Stomach (tissue), 4 donors: ENCODE measurements around the gene RARS2.

Source experiments
- CTCF ChIP-seq, 7 experiments: fragments of 450-650 bp in 4 of 7; fragments of 200-600 bp in 3 of 7; sonication (generic) in 3 of 7; IDR thresholded peaks; one replicate each; pipeline ENCODE4 v1.5.1; 2016 to 2019; ENCODE audit warnings: antibody characterized with exemption in 7 of 7, control low read depth in 2 of 7, mild to moderate bottlenecking in 1 of 7
- EP300 ChIP-seq: sonication (generic); formaldehyde crosslinking; IDR thresholded peaks from one replicate; pipeline ENCODE4 v1.6.1; 2017; ENCODE audit warnings: antibody characterized with exemption
- POLR2A ChIP-seq, 4 donors: fragments of 450-650 bp; IDR thresholded peaks; one replicate each; pipeline ENCODE4 v1.6.1; 2016; ENCODE audit warnings: antibody characterized with exemption in 4 of 4, control low read depth in 2 of 4, mild to moderate bottlenecking in 1 of 4, moderate library complexity in 1 of 4
- POLR2AphosphoS5 ChIP-seq, 3 donors: sonication (generic); formaldehyde crosslinking; IDR thresholded peaks; one replicate each; pipeline ENCODE4 v1.6.1; 2016; ENCODE audit warnings: antibody characterized with exemption in 3 of 3

GRCh38 chr6:87487555-87487954 is 102.2 kb downstream of the RARS2 start:
- TF ChIP-seq EP300 (no peak), CTCF (IDR thresholded peaks at IDR 0.05) (no peak), POLR2A (IDR thresholded peaks at IDR 0.05) (no peak), POLR2AphosphoS5 (IDR thresholded peaks at IDR 0.05) (no peak)
